CD1c-positive myeloid dendritic cell (primary cell): ENCODE data around the gene CRAMP1.
A peak's percentile ranks its signal among the peaks of the same experiment; 100 is the strongest.

Experiments
- DNase-seq: peaks from one replicate; pipeline ENCODE4 v3.0.0-alpha.2; 2016; ENCODE audit errors: extremely low spot score

CRAMP1 gene

GRCh38 chr16:1655909-1656807 is 44.0 kb downstream of the CRAMP1 start:
- DNase-seq = no peak

GRCh38 chr16:1656808-1657617 is 44.9 kb downstream of the CRAMP1 start:
- no peak for DNase-seq

GRCh38 chr16:1657841-1658240 is 45.7 kb downstream of the CRAMP1 start:
- DNase-seq = no peak

GRCh38 chr16:1659031-1659430 is 46.9 kb downstream of the CRAMP1 start:
- DNase-seq = no peak

- DNase-seq = no peak
Observed at GRCh38 chr16:1661826-1662225, 49.7 kb downstream of the CRAMP1 start.

- no peak for DNase-seq
Observed at GRCh38 chr16:1662543-1662942, 50.4 kb downstream of the CRAMP1 start.

- DNase-seq = no peak
Observed at GRCh38 chr16:1665829-1666228, 53.7 kb downstream of the CRAMP1 start.

GRCh38 chr16:1666316-1666715 is 54.2 kb downstream of the CRAMP1 start:
- DNase-seq = no peak

GRCh38 chr16:1667271-1667670 is 55.1 kb downstream of the CRAMP1 start:
- DNase-seq = no peak

- no peak for DNase-seq
Observed at GRCh38 chr16:1667916-1668315, 55.8 kb downstream of the CRAMP1 start.

GRCh38 chr16:1668612-1669319 is 56.6 kb downstream of the CRAMP1 start:
- DNase-seq = no peak

GRCh38 chr16:1669698-1670097 is 57.5 kb downstream of the CRAMP1 start:
- no peak for DNase-seq

- no peak for DNase-seq
Observed at GRCh38 chr16:1670371-1670770, 58.2 kb downstream of the CRAMP1 start.

GRCh38 chr16:1670866-1671265 is 58.7 kb downstream of the CRAMP1 start:
- DNase-seq = no peak

- DNase-seq = no peak
Observed at GRCh38 chr16:1673424-1674151, 61.4 kb downstream of the CRAMP1 start.

GRCh38 chr16:1674306-1674705 is 62.1 kb downstream of the CRAMP1 start:
- DNase-seq = no peak

- DNase-seq = no peak
Observed at GRCh38 chr16:1674751-1675664, 62.8 kb downstream of the CRAMP1 start.

- DNase-seq = no peak
Observed at GRCh38 chr16:1676661-1677060, 64.5 kb downstream of the CRAMP1 start.

GRCh38 chr16:1677339-1677738 is 65.2 kb downstream of the CRAMP1 start:
- no peak for DNase-seq

GRCh38 chr16:1677942-1678499 is 65.9 kb downstream of the CRAMP1 start, which contains the start of gene JPT2:
TSS of gene JPT2 (plus strand) at chr16:1678279. CDS start at chr16:1678313, 34 bp downstream.
- DNase-seq = peak; percentile 99
